ENCODE results near the gene GNA14.
"Not testable (repeated sequence)": the region's sequence is repeated elsewhere in the genome, so short reads cannot be mapped to it uniquely, and the experiment has no call there.

Gene GNA14

DNA sequence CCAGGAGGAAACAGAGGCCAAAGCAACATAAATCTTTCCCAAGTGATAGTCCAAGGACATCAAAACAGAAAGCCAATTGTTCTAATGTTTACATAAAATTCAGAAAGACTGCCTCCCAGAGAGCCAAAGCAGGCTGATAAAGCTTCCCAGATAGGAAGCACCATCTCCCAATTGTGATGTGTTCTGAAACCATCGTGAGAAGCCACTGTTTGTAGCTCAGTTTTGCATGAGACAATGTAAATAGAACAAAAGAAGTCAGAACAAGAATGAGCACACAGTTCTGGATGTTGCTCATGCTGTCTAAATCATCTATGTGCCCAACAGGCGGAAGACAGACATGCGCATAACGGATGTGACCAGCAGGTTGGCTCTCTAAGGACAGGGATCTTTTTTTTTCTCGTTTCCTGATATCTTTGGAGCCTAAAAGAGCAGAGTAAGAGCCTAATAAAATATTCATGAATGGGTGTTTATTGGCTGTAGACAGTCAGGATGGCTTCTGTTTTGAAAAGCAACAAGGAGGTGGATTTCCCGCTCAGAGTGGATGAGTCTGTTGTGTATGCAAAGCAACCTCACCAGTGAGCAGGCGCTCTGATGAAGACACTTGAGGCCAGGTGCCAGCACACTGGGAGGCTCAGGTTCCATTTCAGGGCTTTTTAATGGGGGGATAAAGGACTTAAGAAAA is 113.6 kb downstream of the GNA14 start:
- DNase-seq (ENCODE audit: low read depth), result no peak

DNA sequence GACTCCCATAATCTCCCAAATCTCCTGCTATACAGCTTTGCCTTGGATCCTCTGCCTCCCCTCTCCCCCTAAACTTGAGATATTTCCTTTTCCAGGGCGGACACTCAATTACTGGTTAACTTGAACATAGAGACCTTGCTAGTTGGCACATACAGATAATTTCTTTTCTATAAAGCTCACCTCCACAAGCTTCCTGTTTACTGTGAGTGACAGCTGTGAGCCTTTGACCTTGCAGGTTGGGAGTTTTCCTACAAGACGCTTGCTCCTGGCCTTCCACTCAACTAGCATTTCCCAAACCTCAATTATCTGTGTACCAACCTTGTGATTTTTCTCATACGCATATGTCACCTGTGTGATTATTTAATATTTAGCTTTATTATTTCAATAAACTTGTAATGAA is 114.5 kb downstream of the GNA14 start:
- no peak for DNase-seq (ENCODE audit: low read depth)

DNA sequence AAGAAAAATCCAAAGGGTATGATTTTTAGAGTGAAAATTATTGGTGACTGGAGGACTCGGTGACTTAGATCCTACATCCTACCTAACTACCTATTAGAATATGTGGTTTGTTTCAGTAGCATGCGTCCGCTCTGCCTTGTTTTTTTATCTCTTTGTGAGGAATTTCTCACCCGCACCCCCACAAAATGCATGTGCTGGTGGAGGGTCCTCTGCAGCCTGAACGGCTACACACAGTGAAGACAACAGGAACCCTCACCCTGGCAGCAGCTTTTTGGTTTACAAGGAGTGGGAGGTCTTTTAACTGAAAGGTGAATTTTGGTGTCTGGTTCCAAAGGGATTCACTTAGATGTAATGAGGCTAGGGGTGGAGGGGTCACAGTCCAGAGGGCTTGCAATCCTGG is 115.5 kb downstream of the GNA14 start:
- DNase-seq (ENCODE audit: low read depth), result no peak

DNA sequence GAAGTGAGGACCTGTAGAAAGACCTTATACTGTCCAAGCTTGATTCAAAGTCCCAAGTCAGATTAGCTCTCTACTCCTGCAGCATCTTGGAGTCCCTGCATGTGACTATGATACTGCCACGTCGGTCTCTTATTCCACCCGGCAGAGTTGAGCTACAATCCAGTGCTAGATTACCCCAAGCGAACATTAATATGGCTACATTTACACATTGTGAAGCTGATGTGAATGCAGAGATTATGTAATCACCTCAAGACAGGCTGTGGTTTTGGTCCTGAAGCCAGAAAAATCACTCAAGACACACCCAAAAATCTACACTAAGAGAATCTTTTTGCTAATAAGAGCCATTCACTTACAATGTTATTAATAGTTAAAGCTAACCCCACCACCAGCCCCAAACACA is 116.7 kb downstream of the GNA14 start:
- DNase-seq (ENCODE audit: low read depth), result no peak

DNA sequence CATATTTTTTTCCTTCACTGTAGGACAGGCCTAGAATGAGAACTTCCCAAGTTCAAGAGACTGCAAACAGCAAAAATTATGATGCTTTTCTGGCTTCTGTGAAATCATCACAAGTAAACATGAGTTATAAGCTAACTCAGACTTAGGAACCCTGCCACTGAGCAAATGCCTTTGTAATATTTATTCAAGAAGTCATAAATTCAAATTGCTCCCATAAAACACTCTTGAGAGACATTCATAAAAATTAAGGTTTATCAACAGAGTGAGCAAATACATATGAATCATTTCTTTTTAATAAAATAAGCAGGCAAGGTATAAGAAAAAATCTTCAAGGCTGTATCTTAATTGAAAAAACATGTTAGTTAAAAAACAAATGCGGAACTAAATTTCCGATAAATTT is 124.2 kb downstream of the GNA14 start:
- no peak for DNase-seq (ENCODE audit: low read depth)

DNA sequence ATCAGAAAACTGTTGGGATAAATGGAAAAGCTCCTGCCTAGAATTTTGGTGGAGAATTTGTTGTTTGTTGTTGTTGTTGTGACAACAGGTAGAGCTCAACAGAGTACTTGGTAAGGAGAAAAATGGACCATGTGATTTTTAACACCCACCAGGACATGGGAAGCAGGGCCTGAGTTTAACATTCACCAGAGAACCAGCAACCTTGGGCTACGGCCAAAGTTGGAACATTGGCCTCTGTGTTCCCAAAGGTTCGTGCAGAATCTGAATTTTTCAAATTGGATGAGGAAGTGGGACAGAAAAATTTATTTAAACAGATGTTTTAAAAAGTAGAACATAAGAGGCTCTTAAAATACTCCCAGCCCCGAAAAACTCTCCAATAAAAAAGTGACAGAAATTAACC is 127.0 kb downstream of the GNA14 start:
- DNase-seq (ENCODE audit: low read depth), result no peak

DNA sequence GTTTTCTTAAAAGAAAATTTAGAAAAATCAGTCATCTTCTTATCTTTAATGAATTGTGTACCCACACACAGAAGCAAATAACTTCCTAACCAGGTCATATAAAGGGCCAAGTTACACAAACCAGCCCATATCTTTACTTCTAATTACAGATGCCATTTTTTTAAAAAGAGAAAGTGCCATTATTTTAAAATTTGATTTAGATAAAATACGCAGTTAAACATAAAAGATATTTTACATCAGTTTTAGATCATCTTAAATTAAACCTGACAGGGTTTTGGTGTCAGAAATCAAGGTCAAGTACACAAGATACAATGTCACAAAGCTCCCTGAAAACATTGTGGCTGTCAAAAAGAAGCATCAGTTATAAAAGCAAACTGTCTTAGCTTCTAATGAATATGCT is 129.4 kb downstream of the GNA14 start:
- DNase-seq (ENCODE audit: low read depth), result no peak

DNA sequence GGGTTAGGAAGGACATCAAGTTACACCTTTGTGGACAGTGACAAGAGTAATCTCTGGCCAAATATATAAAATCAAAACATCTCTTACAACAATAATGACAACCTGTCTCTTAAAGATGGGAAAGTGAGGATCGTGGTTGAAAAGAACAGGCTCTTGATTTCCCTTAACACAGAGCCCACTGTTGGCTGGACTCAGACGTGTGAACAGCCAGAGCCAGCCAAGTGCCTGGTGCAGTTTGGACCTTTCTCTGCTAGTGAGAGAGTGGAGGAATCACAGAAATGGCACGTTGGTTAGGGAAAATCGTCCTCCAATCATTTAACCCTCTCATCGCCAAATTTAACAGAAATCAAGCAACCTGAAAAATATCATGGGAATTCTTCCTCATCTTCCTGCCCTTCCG is 131.3 kb downstream of the GNA14 start:
- no peak for DNase-seq (ENCODE audit: low read depth)

DNA sequence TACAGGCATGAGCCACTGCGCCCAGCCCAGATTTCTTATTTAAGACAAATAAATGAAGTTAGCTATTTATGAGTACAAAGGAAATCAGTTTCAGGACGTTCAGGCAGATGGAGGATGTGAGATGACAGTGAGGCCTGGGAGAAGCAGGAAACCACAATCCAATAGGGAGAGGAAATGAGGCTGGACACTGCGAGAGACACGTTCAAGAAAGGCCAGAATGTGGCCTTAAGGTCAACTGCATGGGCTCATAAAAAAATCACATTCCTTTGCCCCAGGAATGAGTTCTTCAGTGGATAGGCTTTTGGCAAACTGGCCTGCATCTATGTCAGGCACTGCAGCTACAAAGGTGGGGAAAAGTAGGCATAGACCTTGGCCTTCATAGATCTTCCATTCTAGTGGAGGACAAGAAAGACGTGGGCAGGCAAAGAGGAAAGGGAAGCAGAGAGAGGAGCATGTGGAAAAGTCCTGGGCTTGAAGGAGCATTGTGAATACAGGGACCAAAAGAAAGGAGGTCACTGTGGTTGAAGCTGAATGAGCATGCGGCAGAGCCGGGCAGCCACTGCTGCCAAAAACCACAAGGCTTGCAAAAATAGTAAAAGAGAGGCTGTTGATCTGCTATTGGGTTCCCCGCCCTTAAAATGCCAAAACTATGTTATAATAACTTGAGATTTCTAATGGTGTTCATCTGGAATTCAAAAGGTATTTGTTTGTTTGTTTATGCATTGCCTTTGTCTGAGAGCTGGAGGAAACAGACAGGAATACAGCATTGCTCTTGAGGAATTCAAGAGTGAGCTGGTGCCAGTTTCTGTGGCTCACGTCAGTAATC is 133.0 kb downstream of the GNA14 start:
- DNase-seq (ENCODE audit: low read depth), result no peak

DNA sequence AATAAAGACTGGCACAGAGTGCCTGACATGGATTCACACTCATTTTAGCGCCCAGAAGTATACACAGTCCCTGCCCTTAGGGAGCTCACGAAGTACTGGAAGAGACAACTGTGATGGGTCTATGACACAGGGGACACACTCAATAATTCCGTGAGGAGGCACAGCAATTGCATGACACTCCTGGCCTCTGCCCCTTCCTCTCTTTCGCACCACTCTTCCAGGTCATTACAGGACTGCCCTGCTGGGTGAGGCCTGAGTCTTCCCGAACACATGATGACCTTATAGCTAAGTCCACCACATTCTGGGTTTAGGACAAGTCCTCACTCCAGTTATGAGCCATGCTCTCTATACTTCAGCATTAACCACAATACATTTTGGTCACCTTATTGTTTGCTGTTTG is 134.7 kb downstream of the GNA14 start:
- no peak for DNase-seq (ENCODE audit: low read depth)

DNA sequence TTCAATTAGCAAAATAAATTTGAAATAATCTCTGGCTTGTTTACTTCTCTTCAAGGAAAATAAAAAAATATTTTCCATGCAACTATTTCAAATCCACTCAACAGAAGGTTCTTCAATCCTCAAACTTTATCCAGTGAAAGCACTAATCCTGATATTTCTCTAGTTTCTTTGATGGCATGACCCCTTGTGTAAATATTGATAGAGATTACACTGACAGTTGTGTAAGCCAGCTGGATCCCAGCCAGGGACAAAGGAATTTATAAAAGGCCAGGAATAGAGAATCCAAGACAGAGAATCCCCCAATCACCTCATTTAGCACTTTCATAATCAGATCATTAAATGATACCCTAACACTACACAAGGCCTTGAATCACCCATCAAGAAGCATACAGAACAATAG is 135.2 kb downstream of the GNA14 start:
- DNase-seq (ENCODE audit: low read depth), result no peak

DNA sequence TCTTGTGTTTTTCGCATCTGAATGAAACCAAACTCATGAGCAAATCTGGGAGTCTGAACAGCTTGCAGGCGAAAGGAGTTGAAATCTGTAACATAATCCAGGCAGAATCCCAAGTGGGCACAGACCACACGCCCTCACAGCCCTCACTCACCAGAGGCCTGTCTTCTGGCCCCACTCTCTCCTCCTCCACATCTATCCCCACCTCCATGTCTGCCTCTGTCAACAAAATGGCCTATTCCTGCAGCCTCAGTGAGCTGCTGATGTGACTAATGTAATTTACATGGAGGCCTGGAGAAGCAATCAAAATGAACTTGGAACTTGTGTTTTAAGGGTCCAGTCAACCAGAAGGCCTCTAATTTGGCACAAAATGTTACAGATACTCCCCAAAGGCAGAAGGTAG is 136.6 kb downstream of the GNA14 start:
- DNase-seq (ENCODE audit: low read depth), result no peak

DNA sequence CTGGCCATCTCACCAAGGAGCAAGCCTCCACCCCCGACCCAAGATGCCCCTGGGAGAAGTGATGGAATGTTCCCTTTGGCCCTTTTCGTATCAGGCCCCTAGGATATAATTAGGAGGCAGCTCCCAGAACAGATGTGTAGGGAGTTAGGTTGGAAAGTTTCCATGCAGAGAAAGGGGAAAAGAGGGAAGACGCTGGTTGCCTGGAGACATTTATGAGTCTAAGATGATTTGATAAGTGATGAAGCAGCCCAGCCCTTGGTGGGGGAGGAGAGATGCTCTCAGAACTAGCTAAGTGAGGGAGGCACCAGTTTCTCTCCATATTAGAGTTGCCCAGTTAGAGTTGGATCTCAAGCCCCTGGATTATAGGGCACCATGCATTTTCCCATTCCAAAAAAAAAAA is 137.5 kb downstream of the GNA14 start:
- no peak for DNase-seq (ENCODE audit: low read depth)

DNA sequence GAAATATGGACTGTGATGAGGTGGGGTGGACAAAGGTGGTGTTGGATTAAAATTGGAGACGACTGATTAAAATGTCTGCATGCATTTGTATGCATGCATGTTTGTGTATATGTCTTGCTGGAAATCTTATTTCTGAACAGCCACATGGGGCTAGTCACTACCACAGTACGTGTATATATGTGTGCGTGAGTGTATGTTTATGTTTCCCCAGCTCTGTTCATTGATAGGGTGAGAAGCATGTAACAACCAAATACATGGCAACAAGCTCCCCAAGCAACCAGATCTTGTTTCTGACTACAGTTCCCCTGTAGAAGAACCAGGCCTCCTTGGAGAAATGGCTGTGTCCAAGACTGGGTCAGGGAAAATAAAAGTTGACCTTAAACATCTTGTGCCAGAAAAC is 139.7 kb downstream of the GNA14 start:
- no peak for DNase-seq (ENCODE audit: low read depth)

DNA sequence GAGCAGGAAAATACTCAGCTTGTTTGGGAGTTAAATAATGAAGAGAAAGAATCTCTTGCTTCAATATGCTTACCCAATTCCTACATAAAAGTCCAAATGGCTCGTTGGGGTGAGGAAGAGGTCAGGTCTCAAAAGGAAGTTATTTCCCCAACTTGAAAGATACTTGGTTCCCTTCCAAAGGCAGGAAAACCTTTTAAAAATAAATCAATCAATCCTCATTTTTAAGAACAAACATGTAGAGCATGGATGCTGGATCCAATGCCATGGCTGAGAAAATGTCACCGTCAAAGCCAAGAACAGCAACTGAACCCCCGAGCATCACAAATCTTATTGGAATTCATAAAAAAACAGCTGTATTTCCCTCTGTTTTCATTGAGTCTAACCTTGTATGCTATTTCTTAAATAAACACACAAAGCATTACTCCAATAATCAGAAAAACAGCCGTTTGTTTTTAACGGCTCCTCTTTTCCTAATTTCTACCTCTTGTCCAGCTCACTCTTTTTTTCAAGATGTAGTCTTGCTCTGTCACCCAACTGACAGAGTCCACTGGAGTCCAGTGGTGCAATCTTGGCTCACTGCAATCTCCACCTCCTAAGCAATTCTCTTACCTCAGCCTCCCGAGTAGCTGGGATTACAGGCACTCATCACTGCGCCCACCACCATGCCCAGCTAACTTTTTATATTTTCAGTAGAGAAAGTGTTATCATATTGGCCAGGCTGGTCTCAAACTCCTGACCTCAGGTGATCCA is 140.7 kb downstream of the GNA14 start:
- DNase-seq (ENCODE audit: low read depth), result no peak

DNA sequence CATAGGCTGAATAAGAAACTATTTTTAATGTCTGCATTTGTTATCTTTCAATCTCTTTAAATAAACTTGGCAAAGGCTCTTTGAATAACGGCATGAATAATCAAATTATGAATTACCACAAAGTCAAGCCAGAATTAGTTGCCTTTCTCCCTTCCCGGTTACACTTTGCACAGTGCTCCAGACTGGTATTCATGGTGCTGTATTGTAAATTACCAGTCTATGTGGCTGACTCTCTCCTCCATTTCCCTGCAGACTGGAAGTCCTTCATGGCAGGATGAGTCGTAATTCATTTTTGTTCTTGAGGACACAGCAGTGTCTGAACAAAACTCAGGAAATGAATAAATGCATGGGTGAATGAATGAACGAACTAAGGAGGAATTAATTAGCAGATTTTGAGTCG is 142.9 kb downstream of the GNA14 start:
- no peak for DNase-seq (ENCODE audit: low read depth)

DNA sequence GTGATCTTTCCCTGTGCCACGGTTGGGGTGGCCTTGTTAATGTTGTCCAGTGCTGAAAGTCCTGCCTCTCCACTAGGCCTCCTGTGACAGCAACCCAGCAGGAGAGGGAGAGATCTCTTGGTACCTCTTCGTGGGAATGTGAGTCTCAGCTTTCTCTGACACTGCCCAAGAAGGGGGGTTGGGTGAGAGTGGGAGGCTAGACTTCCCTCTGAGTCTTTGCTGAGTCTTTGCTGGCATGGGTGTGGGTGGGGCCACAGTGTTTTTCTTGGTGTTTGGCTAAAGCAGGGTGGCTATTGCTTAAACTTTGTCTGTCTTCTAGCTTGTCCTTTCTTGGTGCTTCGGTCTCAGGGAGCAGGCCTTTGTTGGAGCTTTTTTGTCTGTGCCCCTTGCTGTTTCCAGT is 145.6 kb downstream of the GNA14 start:
- no peak for DNase-seq (ENCODE audit: low read depth)

DNA sequence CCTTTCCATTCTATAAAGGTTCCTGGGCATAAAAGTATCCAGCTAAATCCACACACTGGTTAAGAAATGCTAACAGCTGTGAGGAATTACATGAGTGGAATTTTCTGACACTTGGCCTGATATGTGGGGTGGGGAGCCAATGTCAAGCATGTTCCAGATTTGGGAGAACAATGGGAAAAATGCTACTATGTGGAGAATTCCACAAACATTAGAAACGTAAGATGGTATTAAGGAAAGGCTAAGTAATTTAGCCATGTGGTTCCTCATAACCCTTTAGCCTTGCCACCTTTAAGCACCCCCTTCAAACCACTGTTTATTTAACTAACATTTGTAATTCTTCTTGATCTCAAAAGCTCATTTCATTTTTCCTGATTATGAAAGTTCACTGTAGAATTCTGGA is 149.2 kb downstream of the GNA14 start:
- no peak for DNase-seq (ENCODE audit: low read depth)

DNA sequence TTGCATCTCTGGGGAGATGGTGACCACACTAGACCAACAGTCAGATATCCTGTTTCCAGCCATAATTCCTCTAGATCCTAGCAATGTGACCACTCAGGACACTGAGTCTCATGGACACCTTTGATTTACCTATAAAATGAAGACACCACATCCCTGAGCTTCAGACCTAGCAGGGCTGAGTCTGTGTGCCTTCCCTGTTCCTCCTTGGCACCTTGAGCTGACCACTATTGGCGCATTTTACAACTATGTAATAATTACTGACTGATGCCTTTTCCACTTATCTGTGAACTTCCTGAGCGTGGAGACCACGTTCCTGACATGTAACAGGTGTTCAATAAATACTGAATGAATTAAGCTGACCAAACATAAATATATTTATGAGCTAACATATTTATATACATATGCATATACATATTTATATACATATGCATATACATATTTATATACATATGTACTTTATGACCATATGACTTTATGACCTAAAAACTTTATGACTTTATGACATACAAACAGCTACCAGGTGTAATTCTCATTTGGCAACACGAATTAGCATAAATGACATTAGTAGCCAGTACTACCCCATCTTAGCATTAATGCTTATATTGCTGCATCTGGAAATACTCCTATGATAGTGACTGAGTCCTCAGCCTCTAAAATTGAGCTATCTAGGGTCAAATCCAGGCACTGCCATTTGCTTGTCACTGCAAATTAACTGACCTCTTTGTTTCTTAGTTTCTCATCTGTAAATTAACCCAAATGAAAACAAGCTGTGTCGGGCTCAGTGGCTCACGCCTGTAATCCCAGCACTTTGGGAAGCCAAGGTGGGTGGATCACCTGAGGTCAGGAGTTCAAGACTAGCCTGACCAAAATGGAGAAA is 150.6 kb downstream of the GNA14 start:
- DNase-seq (ENCODE audit: low read depth), result no peak

DNA sequence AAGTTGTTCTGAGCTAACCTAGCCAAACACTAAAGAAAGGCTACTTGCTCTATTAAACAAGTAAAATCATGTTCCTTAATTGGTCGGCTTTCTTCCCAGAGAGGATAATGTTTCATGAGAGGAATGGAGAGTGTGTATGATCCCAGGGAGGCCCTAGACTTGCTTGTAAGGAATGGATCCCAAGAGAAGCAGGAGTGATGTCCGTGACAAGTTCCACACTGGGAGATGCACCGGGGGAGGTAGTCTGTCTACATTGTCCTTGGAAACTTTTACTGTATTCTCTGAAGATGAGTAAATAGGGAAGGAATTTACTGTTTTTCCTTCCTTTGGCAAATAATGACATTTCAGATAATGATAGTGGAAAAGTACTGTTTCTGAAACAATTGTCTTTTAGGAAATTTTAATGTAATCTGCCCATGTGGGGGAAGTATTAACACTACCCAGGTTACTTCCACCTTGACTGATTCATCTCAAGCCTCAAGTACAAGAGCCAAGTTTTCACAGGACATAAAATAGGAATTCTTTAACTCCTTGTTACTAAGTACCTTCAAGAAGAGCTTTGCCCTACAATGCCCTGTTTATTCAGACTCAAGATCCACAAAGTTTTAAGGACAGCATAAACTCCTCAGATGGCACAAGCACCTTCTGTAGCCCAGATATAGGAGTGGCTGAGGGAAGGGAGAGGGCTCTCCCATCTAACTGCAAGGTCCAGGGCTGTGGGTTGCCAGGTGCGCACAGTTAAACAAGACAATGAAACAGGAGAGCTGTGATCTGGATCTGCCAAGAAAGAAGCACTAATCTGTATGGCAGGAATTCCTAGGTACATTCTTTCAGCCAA is 152.1 kb downstream of the GNA14 start:
- no peak for DNase-seq (ENCODE audit: low read depth)

DNA sequence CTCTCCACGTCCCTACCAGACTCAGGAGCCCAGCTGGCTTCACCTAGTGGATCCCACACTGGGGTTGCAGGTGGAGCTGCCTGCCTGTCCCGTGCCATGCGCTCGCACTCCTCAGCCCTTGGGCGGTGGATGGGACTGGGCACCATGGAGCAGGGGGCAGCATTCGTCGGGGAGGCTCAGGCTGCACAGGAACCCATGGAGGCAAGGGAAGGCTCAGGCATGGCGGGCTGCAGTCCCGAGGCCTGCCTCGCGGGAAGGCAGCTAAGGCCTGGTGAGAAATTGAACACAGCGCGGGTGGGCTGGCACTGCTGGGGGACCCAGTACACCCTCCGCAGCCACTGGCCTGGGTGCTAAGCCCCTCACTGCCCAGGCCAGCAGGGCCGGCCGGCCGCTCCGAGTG is 157.8 kb downstream of the GNA14 start:
- DNase-seq (ENCODE audit: low read depth), result not testable (repeated sequence)

All from T-helper 22 cell (primary cell).